GM21360 (cell line): ENCODE data around the gene MNT.

Experiments used
- ATAC-seq: cut with Tn5 transposase; IDR thresholded peaks from one replicate; pipeline ENCODE4 v1.9.1; 2021; ENCODE audit warnings: mild to moderate bottlenecking, moderate library complexity; ENCODE audit not compliant: unreplicated experiment

MNT gene

DNA sequence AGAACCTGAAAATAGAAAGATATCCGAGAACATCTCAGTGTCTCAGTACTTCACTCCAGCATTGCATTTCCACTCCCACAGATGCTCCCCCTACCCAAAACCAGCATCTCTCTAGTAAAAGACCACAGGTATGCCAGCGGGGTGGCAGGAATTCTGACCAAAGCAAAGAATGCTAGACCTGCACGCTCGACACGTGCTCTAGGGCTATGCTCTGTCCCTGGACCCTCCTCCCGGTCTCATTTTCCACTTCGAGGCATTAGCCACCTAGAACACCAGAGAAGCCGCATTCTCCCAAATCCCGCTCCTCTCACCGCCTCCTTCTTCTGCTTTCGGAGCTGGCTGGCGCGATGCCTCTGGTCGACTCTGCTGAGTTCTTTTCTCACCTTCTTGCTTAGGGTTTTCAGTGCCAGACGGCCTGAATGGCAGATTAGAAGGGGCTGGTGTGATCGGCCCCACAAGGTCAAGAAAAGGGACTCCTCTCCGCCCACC lies 65.1 kb downstream of the MNT start:
- ATAC-seq, result no peak
